Measurements from ENCODE around the gene ANKRD18B.
"Not testable (repeated sequence)": the region's sequence is repeated elsewhere in the genome, so short reads cannot be mapped to it uniquely, and the experiment has no call there.

The ANKRD18B gene
- 0 to 0.17 (median 0) reads per million in 3 donors for total RNA-seq

DNA sequence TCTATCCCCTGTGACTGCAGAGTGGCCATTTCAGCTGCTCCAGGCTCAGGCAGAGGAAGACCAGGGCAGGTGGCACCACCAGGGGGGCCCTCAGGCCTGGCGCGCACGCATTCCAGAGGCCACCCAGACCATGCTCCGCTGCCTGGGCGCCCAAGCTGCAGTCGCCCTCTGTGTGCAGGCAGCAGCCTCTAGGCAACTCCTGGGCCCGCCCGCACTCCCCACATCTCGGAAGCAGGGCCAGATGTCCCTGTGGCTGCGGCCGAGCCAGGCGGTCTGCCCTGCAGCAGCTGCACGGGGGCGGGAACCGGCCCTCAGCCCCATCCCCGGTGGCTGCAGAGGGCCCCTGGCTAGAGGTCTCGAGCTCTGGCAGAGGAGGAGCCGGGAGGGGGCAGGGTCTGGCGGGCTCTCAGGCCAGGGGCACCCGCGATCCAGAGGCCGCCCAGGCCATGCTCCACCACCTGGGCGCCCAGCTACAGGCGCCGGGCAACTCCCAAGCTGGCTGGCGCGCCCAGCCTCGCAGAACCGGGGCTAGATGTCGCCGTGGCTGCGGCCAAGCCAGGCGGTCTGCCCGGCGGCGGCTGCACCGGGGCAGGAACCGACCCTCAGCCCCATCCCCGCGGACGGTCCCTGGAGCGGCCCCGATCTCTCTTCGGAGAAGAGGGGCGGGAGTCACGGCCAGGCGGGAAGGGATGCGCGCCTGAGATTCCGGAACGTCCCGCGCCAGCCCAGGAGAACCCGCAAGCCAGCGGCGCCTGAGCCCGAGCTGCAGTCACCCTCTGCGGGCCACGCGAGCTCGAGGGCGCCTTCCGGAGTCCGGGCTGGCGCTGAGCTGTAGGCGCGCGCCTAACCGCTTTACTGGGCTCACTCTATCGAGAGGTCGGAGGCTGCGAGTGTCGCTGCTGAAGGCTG lies at the start of gene ANKRD18B:
ANKRD18B (plus strand) TSS at position 855 of the 909 bp plus-strand sequence. CDS start 239 bp downstream, outside the sequence.
- not testable (repeated sequence) for H3K4me1 ChIP-seq (ENCODE audit: control insufficient read depth, insufficient read depth, low read length, poor library complexity, severe bottlenecking); H3K9me3 ChIP-seq (ENCODE audit: control insufficient read depth, low read length); H3K27me3 ChIP-seq (replicated peaks; ENCODE audit: control insufficient read depth, insufficient read depth, low read length, poor library complexity, severe bottlenecking); H3K27ac ChIP-seq (ENCODE audit: insufficient read depth, low read length, poor library complexity, severe bottlenecking); H3K36me3 ChIP-seq (ENCODE audit: control insufficient read depth, insufficient read depth, low read length)
- peak in 1 of 3 donors; percentile 1 for DNase-seq
- peak within 1 kb of the TSS; percentile 51 for H3K4me3 ChIP-seq (ENCODE audit: insufficient read depth, low read depth, low read length, poor library complexity, severe bottlenecking)

DNA sequence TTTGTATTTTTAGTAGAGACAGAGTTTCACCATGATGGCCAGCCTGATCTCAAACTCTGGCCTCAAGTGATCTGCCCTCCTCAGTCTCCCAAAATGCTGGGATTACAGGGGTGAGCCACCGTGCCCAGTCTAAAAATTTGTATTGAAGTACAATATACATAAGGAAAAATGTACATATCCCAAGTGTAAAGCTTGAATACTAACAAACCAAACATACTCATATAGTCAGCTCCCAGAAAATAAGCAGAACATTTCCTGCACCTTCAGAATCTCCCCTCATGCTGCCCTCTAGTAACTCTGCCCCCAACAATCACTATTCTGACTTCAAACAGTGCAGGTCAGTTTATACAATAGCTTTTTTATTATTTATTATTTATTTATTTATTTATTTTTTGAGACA lies 48.7 kb upstream of the ANKRD18B start:
- Histone ChIP-seq H3K27me3 (replicated peaks; ENCODE audit: control insufficient read depth, insufficient read depth, low read length, poor library complexity, severe bottlenecking) (no peaks in the 10 kb centered on the region), H3K27ac (ENCODE audit: insufficient read depth, low read length, poor library complexity, severe bottlenecking) (no peak overlapping the region), H3K4me3 (ENCODE audit: insufficient read depth, low read depth, low read length, poor library complexity, severe bottlenecking) (no peak overlapping the region), H3K36me3 (ENCODE audit: control insufficient read depth, insufficient read depth, low read length) (peaks cover 3% of the 10 kb centered on the region), H3K4me1 (ENCODE audit: control insufficient read depth, insufficient read depth, low read length, poor library complexity, severe bottlenecking) (peaks cover 11% of the 10 kb centered on the region), H3K9me3 (ENCODE audit: control insufficient read depth, low read length) (no peaks in the 10 kb centered on the region)
- DNase-seq = no peak

DNA sequence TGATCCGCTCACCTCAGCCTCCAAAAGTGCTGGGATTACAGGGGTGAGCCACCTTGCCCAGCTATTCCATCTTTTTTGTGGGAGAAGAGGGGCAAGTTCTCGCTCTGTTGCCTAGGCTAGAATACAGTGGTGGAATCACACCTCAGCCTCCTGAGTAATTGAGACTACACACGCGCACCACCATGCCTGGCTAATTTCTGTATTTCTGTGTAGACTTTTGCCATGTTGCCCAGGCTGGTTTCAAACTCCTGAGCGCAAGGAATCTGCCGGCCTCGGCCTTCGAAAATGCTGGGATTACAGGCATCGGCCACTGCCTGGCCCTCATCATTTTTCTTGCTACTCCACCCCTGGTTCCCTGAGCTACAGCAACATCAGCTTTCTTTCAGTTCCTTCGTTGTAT lies 47.5 kb upstream of the ANKRD18B start:
- Histone ChIP-seq H3K36me3 (ENCODE audit: control insufficient read depth, insufficient read depth, low read length) (peaks cover under 1% of the 10 kb centered on the region), H3K4me1 (ENCODE audit: control insufficient read depth, insufficient read depth, low read length, poor library complexity, severe bottlenecking) (peaks cover 11% of the 10 kb centered on the region), H3K4me3 (ENCODE audit: insufficient read depth, low read depth, low read length, poor library complexity, severe bottlenecking) (no peak overlapping the region), H3K27ac (ENCODE audit: insufficient read depth, low read length, poor library complexity, severe bottlenecking) (no peak overlapping the region), H3K27me3 (replicated peaks; ENCODE audit: control insufficient read depth, insufficient read depth, low read length, poor library complexity, severe bottlenecking) (no peaks in the 10 kb centered on the region), H3K9me3 (ENCODE audit: control insufficient read depth, low read length) (no peaks in the 10 kb centered on the region)
- DNase-seq = no peak

DNA sequence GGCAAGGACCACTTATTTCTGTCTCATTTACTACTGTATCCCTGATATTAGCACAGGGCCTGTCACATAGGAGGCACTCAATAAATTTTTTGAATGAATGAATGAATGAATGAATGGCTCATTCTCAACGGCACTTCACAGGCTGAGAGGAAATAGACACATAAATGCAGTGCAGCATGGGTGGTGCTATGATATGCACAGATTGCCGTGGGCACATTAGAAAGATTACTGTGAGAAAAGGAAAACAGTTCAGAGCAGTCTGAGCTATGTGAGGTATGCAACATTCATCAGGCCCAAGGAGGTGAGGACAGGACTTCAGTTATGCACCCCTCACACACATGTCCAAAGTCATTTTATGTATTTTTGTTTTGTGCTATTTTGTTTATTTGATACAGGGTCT lies 43.9 kb upstream of the ANKRD18B start:
- Histone ChIP-seq H3K27me3 (replicated peaks; ENCODE audit: control insufficient read depth, insufficient read depth, low read length, poor library complexity, severe bottlenecking) (no peaks in the 10 kb centered on the region), H3K4me1 (ENCODE audit: control insufficient read depth, insufficient read depth, low read length, poor library complexity, severe bottlenecking) (no peaks in the 10 kb centered on the region), H3K4me3 (ENCODE audit: insufficient read depth, low read depth, low read length, poor library complexity, severe bottlenecking) (no peak overlapping the region), H3K9me3 (ENCODE audit: control insufficient read depth, low read length) (no peaks in the 10 kb centered on the region), H3K36me3 (ENCODE audit: control insufficient read depth, insufficient read depth, low read length) (no peaks in the 10 kb centered on the region), H3K27ac (ENCODE audit: insufficient read depth, low read length, poor library complexity, severe bottlenecking) (no peak overlapping the region)
- no peak for DNase-seq

DNA sequence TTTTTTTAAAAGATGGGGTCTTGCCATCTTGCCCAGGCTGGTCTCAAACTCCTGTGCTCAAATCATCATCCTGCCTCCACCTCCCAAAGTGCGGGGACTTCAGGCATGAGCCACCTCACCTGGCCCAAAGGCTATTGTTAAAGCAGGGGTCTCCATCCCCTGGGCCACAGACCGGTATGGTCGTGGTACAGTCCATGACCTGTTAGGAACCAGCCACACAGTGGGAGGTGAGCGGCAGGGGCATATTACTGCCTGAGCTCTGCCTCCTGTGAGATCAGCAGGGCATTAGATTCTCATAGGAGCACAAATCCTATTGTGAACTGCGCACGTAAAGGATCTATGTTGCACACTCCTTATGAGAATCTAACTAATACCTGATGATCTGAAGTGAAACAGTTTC lies 43.1 kb upstream of the ANKRD18B start:
- H3K27me3 ChIP-seq (replicated peaks; ENCODE audit: control insufficient read depth, insufficient read depth, low read length, poor library complexity, severe bottlenecking) = no peaks in the 10 kb centered on the region
- no peak overlapping the region for H3K4me3 ChIP-seq (ENCODE audit: insufficient read depth, low read depth, low read length, poor library complexity, severe bottlenecking)
- no peaks in the 10 kb centered on the region for H3K4me1 ChIP-seq (ENCODE audit: control insufficient read depth, insufficient read depth, low read length, poor library complexity, severe bottlenecking)
- no peaks in the 10 kb centered on the region for H3K36me3 ChIP-seq (ENCODE audit: control insufficient read depth, insufficient read depth, low read length)
- H3K9me3 ChIP-seq (ENCODE audit: control insufficient read depth, low read length) = no peaks in the 10 kb centered on the region
- no peak overlapping the region for H3K27ac ChIP-seq (ENCODE audit: insufficient read depth, low read length, poor library complexity, severe bottlenecking)
- DNase-seq = no peak

DNA sequence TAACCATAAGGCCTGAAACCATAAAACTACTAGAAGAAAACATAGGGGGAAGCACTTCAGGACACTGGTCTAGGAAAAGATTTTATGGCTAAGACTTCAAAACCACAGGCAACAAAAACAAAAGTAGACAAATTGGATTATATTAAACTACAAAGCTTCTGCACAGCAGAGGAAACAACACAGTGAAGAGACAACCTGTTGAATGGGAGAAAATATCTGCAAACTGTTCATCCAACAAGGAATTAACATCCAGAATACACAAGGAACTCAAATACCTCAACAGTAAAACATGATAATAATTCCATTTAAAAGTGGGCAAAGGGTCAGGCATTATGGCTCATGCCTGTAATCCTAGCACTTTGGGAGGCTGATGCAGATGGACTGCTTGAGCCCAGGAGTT lies 38.7 kb upstream of the ANKRD18B start:
- H3K27me3 ChIP-seq (replicated peaks; ENCODE audit: control insufficient read depth, insufficient read depth, low read length, poor library complexity, severe bottlenecking); H3K36me3 ChIP-seq (ENCODE audit: control insufficient read depth, insufficient read depth, low read length); DNase-seq; H3K4me1 ChIP-seq (ENCODE audit: control insufficient read depth, insufficient read depth, low read length, poor library complexity, severe bottlenecking); H3K9me3 ChIP-seq (ENCODE audit: control insufficient read depth, low read length); H3K27ac ChIP-seq (ENCODE audit: insufficient read depth, low read length, poor library complexity, severe bottlenecking); H3K4me3 ChIP-seq (ENCODE audit: insufficient read depth, low read depth, low read length, poor library complexity, severe bottlenecking): not testable (repeated sequence)

DNA sequence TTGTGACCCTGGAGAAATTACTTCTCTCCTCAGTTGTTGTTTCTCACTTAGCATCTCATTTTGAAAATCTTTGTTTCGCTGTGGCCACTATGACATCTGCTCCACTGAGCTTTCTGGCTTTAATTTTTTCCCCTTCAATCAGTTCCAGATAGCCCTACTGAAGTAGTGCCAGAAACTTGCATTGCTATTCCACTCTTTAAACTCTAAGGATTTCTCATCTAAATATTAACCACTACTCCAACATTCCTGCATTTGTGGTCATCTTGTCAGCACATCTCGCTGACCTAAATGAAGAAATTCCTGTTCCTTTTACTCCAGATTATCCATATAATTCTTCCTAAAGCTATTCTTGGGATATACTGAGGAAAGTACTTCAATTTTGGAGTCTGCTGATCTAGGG lies 35.0 kb upstream of the ANKRD18B start:
- no peak for DNase-seq
- Histone ChIP-seq H3K27me3 (replicated peaks; ENCODE audit: control insufficient read depth, insufficient read depth, low read length, poor library complexity, severe bottlenecking) (no peaks in the 10 kb centered on the region), H3K9me3 (ENCODE audit: control insufficient read depth, low read length) (no peaks in the 10 kb centered on the region), H3K4me3 (ENCODE audit: insufficient read depth, low read depth, low read length, poor library complexity, severe bottlenecking) (no peak overlapping the region), H3K4me1 (ENCODE audit: control insufficient read depth, insufficient read depth, low read length, poor library complexity, severe bottlenecking) (no peaks in the 10 kb centered on the region), H3K36me3 (ENCODE audit: control insufficient read depth, insufficient read depth, low read length) (no peaks in the 10 kb centered on the region), H3K27ac (ENCODE audit: insufficient read depth, low read length, poor library complexity, severe bottlenecking) (no peak overlapping the region)

DNA sequence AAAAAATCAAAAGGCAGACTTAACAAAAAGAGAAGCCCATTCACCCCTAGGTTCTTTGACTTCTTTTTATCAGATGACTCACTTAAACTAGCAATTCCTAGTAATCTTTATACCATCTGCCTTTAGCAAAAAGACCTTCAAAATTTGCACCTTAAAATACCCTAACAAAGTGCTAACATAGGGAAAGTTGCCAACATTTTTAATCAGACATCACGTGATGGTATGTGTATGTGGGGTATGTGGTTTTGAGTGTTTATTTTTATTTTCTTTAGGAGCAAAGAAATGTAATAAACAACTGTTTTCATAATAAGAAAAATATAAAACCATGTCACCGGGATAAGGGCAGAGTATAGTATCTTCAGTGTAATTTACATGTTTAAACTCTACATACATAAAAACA lies 30.2 kb upstream of the ANKRD18B start:
- not testable (repeated sequence) for H3K9me3 ChIP-seq (ENCODE audit: control insufficient read depth, low read length); DNase-seq; H3K4me3 ChIP-seq (ENCODE audit: insufficient read depth, low read depth, low read length, poor library complexity, severe bottlenecking); H3K27ac ChIP-seq (ENCODE audit: insufficient read depth, low read length, poor library complexity, severe bottlenecking); H3K27me3 ChIP-seq (replicated peaks; ENCODE audit: control insufficient read depth, insufficient read depth, low read length, poor library complexity, severe bottlenecking); H3K36me3 ChIP-seq (ENCODE audit: control insufficient read depth, insufficient read depth, low read length); H3K4me1 ChIP-seq (ENCODE audit: control insufficient read depth, insufficient read depth, low read length, poor library complexity, severe bottlenecking)

DNA sequence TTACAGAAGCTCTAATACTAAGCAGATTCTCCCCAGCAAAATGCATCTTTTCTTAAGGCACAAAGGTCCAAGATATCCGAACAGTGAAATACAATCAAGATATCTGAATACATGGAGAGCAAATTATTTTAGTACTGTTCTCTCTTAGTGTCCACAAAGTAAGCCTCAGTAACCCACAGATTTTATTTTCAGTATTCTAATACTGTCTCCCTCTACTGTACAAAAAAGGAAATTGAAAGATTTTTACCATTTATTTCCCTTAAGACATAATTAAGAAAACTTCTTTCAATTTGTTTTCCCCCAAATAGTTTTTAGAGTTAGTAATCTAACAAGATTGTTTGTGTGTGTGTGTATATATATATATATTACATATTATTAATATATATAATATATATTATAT lies 25.7 kb upstream of the ANKRD18B start:
- no peaks in the 10 kb centered on the region for H3K4me1 ChIP-seq (ENCODE audit: control insufficient read depth, insufficient read depth, low read length, poor library complexity, severe bottlenecking)
- H3K27ac ChIP-seq (ENCODE audit: insufficient read depth, low read length, poor library complexity, severe bottlenecking) = no peak overlapping the region
- H3K36me3 ChIP-seq (ENCODE audit: control insufficient read depth, insufficient read depth, low read length) = no peaks in the 10 kb centered on the region
- no peaks in the 10 kb centered on the region for H3K9me3 ChIP-seq (ENCODE audit: control insufficient read depth, low read length)
- DNase-seq = no peak
- H3K27me3 ChIP-seq (replicated peaks; ENCODE audit: control insufficient read depth, insufficient read depth, low read length, poor library complexity, severe bottlenecking) = no peaks in the 10 kb centered on the region
- no peak overlapping the region for H3K4me3 ChIP-seq (ENCODE audit: insufficient read depth, low read depth, low read length, poor library complexity, severe bottlenecking)

DNA sequence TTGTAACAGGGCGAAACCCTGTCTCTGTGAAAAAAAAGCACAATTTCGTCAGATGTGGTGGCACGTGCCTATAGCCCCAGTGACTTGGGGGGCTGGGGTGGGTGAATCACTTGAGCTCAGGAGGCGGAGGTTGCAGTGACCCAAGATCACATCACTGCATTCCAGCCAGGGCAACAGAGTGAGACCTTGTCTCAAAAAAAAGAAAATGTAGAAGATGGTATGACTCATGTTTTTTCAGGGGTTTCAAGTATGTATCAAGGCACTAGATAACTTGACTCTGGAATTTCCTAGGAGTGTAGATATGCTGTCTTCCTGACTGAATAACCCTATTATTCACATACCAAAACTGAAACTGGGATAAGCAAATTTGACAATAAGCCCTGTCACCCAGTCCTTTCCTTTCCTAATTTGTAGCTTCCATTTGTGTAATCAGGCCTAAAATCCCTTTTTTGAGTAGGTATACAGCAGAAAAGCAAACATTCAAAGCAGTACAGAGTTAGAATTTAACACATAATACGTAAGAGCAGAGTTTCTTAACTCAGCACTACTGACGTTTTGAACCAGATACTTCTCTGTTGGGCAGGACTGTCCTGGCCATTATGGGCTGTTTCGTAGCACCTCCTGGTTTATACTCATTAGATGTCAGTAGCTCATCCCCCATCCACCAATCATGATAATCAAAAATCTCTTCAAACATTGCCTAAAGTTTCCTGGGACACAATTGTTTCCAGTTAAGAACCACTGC lies 17.3 kb upstream of the ANKRD18B start:
- H3K27ac ChIP-seq (ENCODE audit: insufficient read depth, low read length, poor library complexity, severe bottlenecking) = no peak overlapping the region
- no peak for DNase-seq
- no peaks in the 10 kb centered on the region for H3K9me3 ChIP-seq (ENCODE audit: control insufficient read depth, low read length)
- H3K4me3 ChIP-seq (ENCODE audit: insufficient read depth, low read depth, low read length, poor library complexity, severe bottlenecking) = no peak overlapping the region
- H3K4me1 ChIP-seq (ENCODE audit: control insufficient read depth, insufficient read depth, low read length, poor library complexity, severe bottlenecking) = no peaks in the 10 kb centered on the region
- no peaks in the 10 kb centered on the region for H3K27me3 ChIP-seq (replicated peaks; ENCODE audit: control insufficient read depth, insufficient read depth, low read length, poor library complexity, severe bottlenecking)
- H3K36me3 ChIP-seq (ENCODE audit: control insufficient read depth, insufficient read depth, low read length) = no peaks in the 10 kb centered on the region
